Fibroblast of pulmonary artery (primary cell): ENCODE data around the gene ZNF536.
"Not testable (repeated sequence)": the region's sequence is repeated elsewhere in the genome, so short reads cannot be mapped to it uniquely, and the experiment has no call there.

ENCODE experiments used
- DNase-seq: peaks from one replicate; pipeline ENCODE4 v3.0.0-alpha.2; 2010; ENCODE audit warnings: low read depth
- H3K4me3 ChIP-seq: replicated peaks from 2 replicates; pipeline ENCODE4 v1.5.1; 2011; ENCODE audit warnings: low read depth, mild to moderate bottlenecking, control low read depth, low read length, moderate library complexity
- CTCF ChIP-seq: IDR thresholded peaks from 2 replicates; pipeline ENCODE4 v1.5.1; 2011; ENCODE audit warnings: mild to moderate bottlenecking, control low read depth, low read length, inconsistent platforms; ENCODE audit errors: missing control alignments

Gene ZNF536

GRCh38 chr19:30444253-30444671, 72.1 kb downstream of the ZNF536 start:
- no peak for TF ChIP-seq CTCF
- no peak overlapping the region for H3K4me3 ChIP-seq
- DNase-seq = no peak

DNA sequence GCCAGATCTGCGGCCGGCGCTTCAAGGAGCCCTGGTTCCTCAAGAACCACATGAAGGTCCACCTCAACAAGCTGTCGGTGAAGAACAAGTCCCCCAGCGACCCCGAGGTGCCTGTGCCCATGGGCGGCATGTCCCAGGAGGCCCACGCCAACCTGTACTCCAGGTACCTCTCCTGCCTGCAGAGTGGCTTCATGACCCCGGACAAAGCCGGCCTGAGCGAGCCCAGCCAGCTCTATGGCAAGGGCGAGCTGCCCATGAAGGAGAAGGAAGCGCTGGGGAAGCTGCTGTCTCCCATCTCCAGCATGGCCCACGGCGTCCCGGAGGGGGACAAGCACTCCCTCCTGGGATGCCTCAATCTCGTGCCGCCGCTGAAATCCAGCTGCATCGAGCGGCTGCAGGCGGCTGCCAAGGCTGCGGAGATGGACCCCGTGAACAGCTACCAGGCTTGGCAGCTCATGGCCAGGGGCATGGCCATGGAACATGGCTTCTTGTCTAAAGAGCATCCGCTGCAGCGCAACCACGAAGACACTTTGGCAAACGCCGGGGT, 72.6 kb downstream of the ZNF536 start:
- no peak for DNase-seq
- no peak overlapping the region for H3K4me3 ChIP-seq
- TF ChIP-seq CTCF = no peak

GRCh38 chr19:30445385-30445784, 73.2 kb downstream of the ZNF536 start:
- TF ChIP-seq CTCF = no peak
- H3K4me3 ChIP-seq = no peak overlapping the region
- no peak for DNase-seq

DNA sequence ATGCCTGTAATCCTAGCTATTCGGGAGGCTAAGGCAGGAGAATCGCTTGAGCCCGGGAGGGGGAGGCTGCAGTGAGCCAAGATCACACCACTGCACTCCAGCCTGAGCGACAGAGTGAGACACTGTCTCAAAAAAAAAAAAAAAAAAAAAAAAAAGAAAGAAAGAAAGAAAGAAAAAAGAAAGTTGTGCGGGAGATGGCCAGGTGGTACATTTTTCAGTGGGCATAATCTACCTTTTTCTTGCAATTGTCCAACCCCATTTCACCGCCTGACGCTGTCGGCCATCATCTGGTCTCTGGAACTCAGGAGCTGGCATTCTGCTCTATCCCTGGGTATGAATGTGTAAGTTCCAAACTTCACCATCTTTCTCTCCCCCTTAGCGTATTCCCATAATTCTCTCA, 73.9 kb downstream of the ZNF536 start:
- not testable (repeated sequence) for DNase-seq, H3K4me3 ChIP-seq

GRCh38 chr19:30446850-30447552, 74.8 kb downstream of the ZNF536 start:
- DNase-seq = no peak
- TF ChIP-seq CTCF = no peak
- no peak overlapping the region for H3K4me3 ChIP-seq

GRCh38 chr19:30447553-30447870, 75.3 kb downstream of the ZNF536 start:
- no peak overlapping the region for H3K4me3 ChIP-seq
- no peak for TF ChIP-seq CTCF
- no peak for DNase-seq

GRCh38 chr19:30448386-30449077, 76.3 kb downstream of the ZNF536 start:
- no peak overlapping the region for H3K4me3 ChIP-seq
- no peak for DNase-seq
- no peak for TF ChIP-seq CTCF
